LNCAP (cell line): ENCODE data around the gene KIRREL3.

ENCODE experiments used
- CTCF ChIP-seq: fragments of 450-650 bp; IDR thresholded peaks from 2 replicates; pipeline ENCODE4 v1.5.1; 2017; ENCODE audit warnings: mild to moderate bottlenecking

KIRREL3 gene

GRCh38 chr11:126485021-126485792, 515.4 kb downstream of the KIRREL3 start:
- TF ChIP-seq CTCF = no peak

- TF ChIP-seq CTCF = no peak
Measured at GRCh38 chr11:126484266-126484665, 516.3 kb downstream of the KIRREL3 start.

- no peak for TF ChIP-seq CTCF
Measured at GRCh38 chr11:126483621-126484195, 516.9 kb downstream of the KIRREL3 start.

- TF ChIP-seq CTCF = no peak
Measured at GRCh38 chr11:126482586-126483108, 517.9 kb downstream of the KIRREL3 start.

- no peak for TF ChIP-seq CTCF
Measured at GRCh38 chr11:126481303-126481680, 519.3 kb downstream of the KIRREL3 start.

- TF ChIP-seq CTCF = peak; percentile 94
Measured at GRCh38 chr11:126480410-126481302, 519.9 kb downstream of the KIRREL3 start.

- TF ChIP-seq CTCF = no peak
Measured at GRCh38 chr11:126480015-126480409, 520.6 kb downstream of the KIRREL3 start.
